ENCODE data around the gene CYP4F12. TPM values are rescaled to one million over a fixed set of nuclear protein-coding genes. Genes with fewer than 3 reads are reported as not detected.

The CYP4F12 gene
- total and polyA plus RNA-seq, 2 experiments from 2014 or later: not detected

GRCh38 chr19:15642807-15643206, 30.1 kb upstream of the CYP4F12 start (continued):
- TF ChIP-seq, protein P1, sequence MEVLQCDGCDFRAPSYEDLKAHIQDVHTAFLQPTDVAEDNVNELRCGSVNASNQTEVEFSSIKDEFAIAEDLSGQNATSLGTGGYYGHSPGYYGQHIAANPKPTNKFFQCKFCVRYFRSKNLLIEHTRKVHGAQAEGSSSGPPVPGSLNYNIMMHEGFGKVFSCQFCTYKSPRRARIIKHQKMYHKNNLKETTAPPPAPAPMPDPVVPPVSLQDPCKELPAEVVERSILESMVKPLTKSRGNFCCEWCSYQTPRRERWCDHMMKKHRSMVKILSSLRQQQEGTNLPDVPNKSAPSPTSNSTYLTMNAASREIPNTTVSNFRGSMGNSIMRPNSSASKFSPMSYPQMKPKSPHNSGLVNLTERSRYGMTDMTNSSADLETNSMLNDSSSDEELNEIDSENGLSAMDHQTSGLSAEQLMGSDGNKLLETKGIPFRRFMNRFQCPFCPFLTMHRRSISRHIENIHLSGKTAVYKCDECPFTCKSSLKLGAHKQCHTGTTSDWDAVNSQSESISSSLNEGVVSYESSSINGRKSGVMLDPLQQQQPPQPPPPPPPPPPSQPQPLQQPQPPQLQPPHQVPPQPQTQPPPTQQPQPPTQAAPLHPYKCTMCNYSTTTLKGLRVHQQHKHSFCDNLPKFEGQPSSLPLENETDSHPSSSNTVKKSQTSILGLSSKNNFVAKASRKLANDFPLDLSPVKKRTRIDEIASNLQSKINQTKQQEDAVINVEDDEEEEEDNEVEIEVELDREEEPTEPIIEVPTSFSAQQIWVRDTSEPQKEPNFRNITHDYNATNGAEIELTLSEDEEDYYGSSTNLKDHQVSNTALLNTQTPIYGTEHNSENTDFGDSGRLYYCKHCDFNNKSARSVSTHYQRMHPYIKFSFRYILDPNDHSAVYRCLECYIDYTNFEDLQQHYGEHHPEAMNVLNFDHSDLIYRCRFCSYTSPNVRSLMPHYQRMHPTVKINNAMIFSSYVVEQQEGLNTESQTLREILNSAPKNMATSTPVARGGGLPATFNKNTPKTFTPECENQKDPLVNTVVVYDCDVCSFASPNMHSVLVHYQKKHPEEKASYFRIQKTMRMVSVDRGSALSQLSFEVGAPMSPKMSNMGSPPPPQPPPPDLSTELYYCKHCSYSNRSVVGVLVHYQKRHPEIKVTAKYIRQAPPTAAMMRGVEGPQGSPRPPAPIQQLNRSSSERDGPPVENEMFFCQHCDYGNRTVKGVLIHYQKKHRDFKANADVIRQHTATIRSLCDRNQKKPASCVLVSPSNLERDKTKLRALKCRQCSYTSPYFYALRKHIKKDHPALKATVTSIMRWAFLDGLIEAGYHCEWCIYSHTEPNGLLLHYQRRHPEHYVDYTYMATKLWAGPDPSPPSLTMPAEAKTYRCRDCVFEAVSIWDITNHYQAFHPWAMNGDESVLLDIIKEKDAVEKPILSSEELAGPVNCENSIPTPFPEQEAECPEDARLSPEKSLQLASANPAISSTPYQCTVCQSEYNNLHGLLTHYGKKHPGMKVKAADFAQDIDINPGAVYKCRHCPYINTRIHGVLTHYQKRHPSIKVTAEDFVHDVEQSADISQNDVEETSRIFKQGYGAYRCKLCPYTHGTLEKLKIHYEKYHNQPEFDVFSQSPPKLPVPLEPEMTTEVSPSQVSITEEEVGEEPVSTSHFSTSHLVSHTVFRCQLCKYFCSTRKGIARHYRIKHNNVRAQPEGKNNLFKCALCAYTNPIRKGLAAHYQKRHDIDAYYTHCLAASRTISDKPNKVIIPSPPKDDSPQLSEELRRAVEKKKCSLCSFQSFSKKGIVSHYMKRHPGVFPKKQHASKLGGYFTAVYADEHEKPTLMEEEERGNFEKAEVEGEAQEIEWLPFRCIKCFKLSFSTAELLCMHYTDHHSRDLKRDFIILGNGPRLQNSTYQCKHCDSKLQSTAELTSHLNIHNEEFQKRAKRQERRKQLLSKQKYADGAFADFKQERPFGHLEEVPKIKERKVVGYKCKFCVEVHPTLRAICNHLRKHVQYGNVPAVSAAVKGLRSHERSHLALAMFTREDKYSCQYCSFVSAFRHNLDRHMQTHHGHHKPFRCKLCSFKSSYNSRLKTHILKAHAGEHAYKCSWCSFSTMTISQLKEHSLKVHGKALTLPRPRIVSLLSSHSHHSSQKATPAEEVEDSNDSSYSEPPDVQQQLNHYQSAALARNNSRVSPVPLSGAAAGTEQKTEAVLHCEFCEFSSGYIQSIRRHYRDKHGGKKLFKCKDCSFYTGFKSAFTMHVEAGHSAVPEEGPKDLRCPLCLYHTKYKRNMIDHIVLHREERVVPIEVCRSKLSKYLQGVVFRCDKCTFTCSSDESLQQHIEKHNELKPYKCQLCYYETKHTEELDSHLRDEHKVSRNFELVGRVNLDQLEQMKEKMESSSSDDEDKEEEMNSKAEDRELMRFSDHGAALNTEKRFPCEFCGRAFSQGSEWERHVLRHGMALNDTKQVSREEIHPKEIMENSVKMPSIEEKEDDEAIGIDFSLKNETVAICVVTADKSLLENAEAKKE (CRISPR knock-in tag; IDR thresholded peaks at IDR 0.05): no peak
- TF ChIP-seq POLR2AphosphoS5 (IDR thresholded peaks at IDR 0.05; ENCODE audit: low read depth) (no peak), EZH2 (IDR thresholded peaks at IDR 0.05; ENCODE audit: low read depth, unreplicated experiment) (no peak)

GRCh38 chr19:15643387-15643786, 29.5 kb upstream of the CYP4F12 start:
- Mint-ChIP-seq H3K4me3 (no peak overlapping the region), H3K9me3 (peaks cover 96% of the 10 kb centered on the region), H3K4me1 (no peaks in the 10 kb centered on the region), H3K36me3 (ENCODE audit: low read depth) (peaks cover 41% of the 10 kb centered on the region), H3K27ac (no peak overlapping the region), H3K27me3 (ENCODE audit: insufficient read depth, low read depth, poor library complexity) (peaks cover 4% of the 10 kb centered on the region)
- H3K4me1 ChIP-seq (ENCODE audit: insufficient read depth): no peaks in the 10 kb centered on the region
- no peak overlapping the region for H3K4me2 ChIP-seq
- no peaks in the 10 kb centered on the region for H3K27me3 ChIP-seq (ENCODE audit: insufficient read depth)
- DNase-seq (ENCODE audit: low spot score): no peak
- H3K9me2 ChIP-seq (ENCODE audit: insufficient read depth): no peaks in the 10 kb centered on the region
- H3F3A ChIP-seq (replicated peaks; ENCODE audit: low read depth): no peaks in the 10 kb centered on the region
- no peaks in the 10 kb centered on the region for H3K79me2 ChIP-seq (replicated peaks; ENCODE audit: insufficient read depth)
- H3K4me3 ChIP-seq: no peak overlapping the region
- no peak overlapping the region for H2AFZ ChIP-seq
- no peaks in the 10 kb centered on the region for H4K20me1 ChIP-seq (replicated peaks; ENCODE audit: insufficient read depth)
- no peak for ATAC-seq
- no peak overlapping the region for H3K27ac ChIP-seq (ENCODE audit: low read depth)
- TF ChIP-seq JUNB (IDR thresholded peaks at IDR 0.05; ENCODE audit: unreplicated experiment): no peak
- no peaks in the 10 kb centered on the region for H3K36me3 ChIP-seq (ENCODE audit: insufficient read depth)
